ENCODE results near the gene APOBEC2. TPM values are rescaled to one million over a fixed set of nuclear protein-coding genes. Genes with fewer than 3 reads are reported as not detected.

Gene APOBEC2
- total and polyA plus RNA-seq, 2 of the 13 experiments (the other 11 are each of a cell fraction or from before 2014, with no cell fraction given), result 0.09 TPM; not detected in 1

- TF ChIP-seq PATZ1 (CRISPR knock-in tag; IDR thresholded peaks at IDR 0.05), result peak; percentile 98
- TF ChIP-seq TBX2 (CRISPR knock-in tag; IDR thresholded peaks at IDR 0.05; ENCODE audit: borderline replicate concordance), result peak; percentile 31; the same call in 1 of the 2 replicates
- peak; percentile 6 for TF ChIP-seq XRCC5 (optimal IDR thresholded peaks at IDR 0.05; ENCODE audit: low read length)
- TF ChIP-seq PITX1 (CRISPR knock-in tag; IDR thresholded peaks at IDR 0.05), result peak; percentile 28; the same call in 1 of the 2 replicates
- TF ChIP-seq ZNF354B (CRISPR knock-in tag; IDR thresholded peaks at IDR 0.05), result no peak
- no peak for TF ChIP-seq WIZ (CRISPR knock-in tag; IDR thresholded peaks at IDR 0.05)
- no peak for TF ChIP-seq ZNF780A (CRISPR knock-in tag; IDR thresholded peaks at IDR 0.05)
- TF ChIP-seq MIER2 (CRISPR knock-in tag; IDR thresholded peaks at IDR 0.05), result peak; percentile 21; the same call in 1 of the 2 replicates
- TF ChIP-seq ZNF609 (CRISPR knock-in tag; IDR thresholded peaks at IDR 0.05; ENCODE audit: borderline replicate concordance), result no peak; the same call in 1 of the 2 replicates
- 0 out of 2 replicates have a peak, but pooled peaks have one; percentile 64 for TF ChIP-seq ZNF552 (CRISPR knock-in tag; IDR thresholded peaks at IDR 0.05; ENCODE audit: borderline replicate concordance)
- 0 out of 2 replicates have a peak, but pooled peaks have one; percentile 49 for TF ChIP-seq KIAA2018 (CRISPR knock-in tag; IDR thresholded peaks at IDR 0.05; ENCODE audit: borderline replicate concordance)
- TF ChIP-seq MTA1 (CRISPR knock-in tag; IDR thresholded peaks at IDR 0.05; ENCODE audit: borderline replicate concordance), result peak; percentile 51; the same call in 1 of the 2 replicates
- 0 out of 2 replicates have a peak, but pooled peaks have one; percentile 29 for TF ChIP-seq MEF2D (CRISPR knock-in tag; IDR thresholded peaks at IDR 0.05)
Measured at GRCh38 chr6:41073203-41073967, 20.4 kb downstream of the APOBEC2 start (continued).
